Measurements from ENCODE around the gene WFIKKN2.

- TF ChIP-seq POLR2AphosphoS5 (IDR thresholded peaks at IDR 0.05; ENCODE audit: borderline replicate concordance, low read depth, low read length) (no peak), EZH2 (IDR thresholded peaks at IDR 0.05) (no peak)
These were observed 12.8 kb upstream of the WFIKKN2 start for GRCh38 chr17:50822550-50822949.

Measured in SK-N-MC (cell line).